Fibroblast of mammary gland (primary cell): ENCODE results near the gene NTM.
A peak's percentile ranks its signal among the peaks of the same experiment; 100 is the strongest.
"Not testable (repeated sequence)": the region's sequence is repeated elsewhere in the genome, so short reads cannot be mapped to it uniquely, and the experiment has no call there.

ENCODE experiments used
- DNase-seq: peaks from one replicate; pipeline ENCODE4 v3.0.0-alpha.2; 2010; ENCODE audit warnings: low read depth
- H3K4me3 ChIP-seq: 2 replicates; pipeline ENCODE4 v1.5.1; 2011; ENCODE audit warnings: low read depth, mild to moderate bottlenecking, low read length, moderate library complexity; ENCODE audit not compliant: control insufficient read depth
- TF ChIP-seq, protein P1 (sequence below): conservative IDR thresholded peaks from 2 replicates; pipeline ENCODE4 v1.5.1; 2011; ENCODE audit warnings: low read depth, low read length, inconsistent platforms; ENCODE audit not compliant: control insufficient read depth, insufficient read depth

The NTM gene

GRCh38 chr11:132062541-132062940 is 692.1 kb downstream of the NTM start:
- DNase-seq, result no peak
- H3K4me3 ChIP-seq, result no peak overlapping the region
- TF ChIP-seq, protein P1, sequence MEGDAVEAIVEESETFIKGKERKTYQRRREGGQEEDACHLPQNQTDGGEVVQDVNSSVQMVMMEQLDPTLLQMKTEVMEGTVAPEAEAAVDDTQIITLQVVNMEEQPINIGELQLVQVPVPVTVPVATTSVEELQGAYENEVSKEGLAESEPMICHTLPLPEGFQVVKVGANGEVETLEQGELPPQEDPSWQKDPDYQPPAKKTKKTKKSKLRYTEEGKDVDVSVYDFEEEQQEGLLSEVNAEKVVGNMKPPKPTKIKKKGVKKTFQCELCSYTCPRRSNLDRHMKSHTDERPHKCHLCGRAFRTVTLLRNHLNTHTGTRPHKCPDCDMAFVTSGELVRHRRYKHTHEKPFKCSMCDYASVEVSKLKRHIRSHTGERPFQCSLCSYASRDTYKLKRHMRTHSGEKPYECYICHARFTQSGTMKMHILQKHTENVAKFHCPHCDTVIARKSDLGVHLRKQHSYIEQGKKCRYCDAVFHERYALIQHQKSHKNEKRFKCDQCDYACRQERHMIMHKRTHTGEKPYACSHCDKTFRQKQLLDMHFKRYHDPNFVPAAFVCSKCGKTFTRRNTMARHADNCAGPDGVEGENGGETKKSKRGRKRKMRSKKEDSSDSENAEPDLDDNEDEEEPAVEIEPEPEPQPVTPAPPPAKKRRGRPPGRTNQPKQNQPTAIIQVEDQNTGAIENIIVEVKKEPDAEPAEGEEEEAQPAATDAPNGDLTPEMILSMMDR, result no peak

GRCh38 chr11:132064987-132065620 is 694.7 kb downstream of the NTM start:
- peak; percentile 96 for DNase-seq
- TF ChIP-seq, protein P1, result no peak
- no peak overlapping the region for H3K4me3 ChIP-seq

DNA sequence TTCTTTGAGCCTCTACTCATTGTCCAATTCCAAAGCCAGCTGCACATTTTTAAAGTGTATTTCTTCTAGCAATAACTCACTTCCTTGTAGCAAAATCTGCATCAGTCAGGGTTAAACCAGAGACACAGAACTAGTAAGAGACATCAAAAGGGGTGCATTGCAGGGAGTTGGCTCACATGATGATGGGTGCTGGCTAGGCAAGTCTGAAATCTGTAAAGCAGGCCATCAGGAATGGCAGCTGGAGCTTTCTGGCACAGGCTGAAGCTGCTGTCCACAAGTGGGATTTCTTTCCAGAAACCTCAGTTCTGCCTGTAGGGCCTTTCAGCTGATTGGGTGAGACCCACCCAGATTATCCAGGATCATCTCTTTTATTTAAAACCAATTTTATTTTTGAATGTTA is 698.1 kb downstream of the NTM start:
- TF ChIP-seq, protein P1, result no peak
- DNase-seq, result no peak
- no peak overlapping the region for H3K4me3 ChIP-seq

DNA sequence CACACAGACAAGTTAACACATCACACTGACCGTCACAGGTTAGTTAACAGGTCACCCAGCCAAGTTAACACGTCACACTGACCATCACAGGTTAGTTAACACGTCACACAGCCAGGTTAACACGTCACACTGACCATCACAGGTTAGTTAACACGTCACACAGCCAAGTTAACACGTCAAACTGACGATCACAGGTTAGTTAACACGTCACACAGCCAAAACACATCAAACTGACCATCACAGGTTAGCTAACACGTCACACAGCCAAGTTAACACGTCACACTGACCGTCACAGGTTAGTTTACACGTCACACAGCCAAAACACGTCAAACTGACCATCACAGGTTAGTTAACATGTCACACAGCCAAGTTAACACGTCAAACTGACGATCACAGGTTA is 699.2 kb downstream of the NTM start:
- not testable (repeated sequence) for DNase-seq, H3K4me3 ChIP-seq

DNA sequence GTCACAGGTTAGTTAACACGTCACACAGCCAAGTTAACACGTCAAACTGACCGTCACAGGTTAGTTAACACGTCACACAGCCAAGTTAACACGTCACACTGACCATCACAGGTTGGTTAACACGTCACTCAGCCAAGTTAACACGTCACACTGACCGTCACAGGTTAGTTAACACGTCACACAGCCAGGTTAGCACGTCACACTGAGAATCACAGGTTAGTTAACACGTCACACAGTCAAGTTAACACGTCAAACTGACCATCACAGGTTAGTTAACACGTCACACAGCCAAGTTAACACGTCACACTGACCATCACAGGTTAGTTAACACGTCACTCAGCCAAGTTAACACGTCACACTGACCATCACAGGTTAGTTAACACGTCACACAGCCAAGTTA is 700.5 kb downstream of the NTM start:
- not testable (repeated sequence) for H3K4me3 ChIP-seq, DNase-seq

- TF ChIP-seq, protein P1, result no peak
- peak; percentile 97 for DNase-seq
- no peak overlapping the region for H3K4me3 ChIP-seq
Measured at GRCh38 chr11:132072044-132072857, 701.8 kb downstream of the NTM start.

GRCh38 chr11:132072858-132073211 is 702.4 kb downstream of the NTM start:
- TF ChIP-seq, protein P1, result no peak
- peak; percentile 49 for DNase-seq
- H3K4me3 ChIP-seq, result no peak overlapping the region
